Measurements from ENCODE around the gene RALGPS1.

- TF ChIP-seq CTCF (IDR thresholded peaks at IDR 0.05) (no peak), POLR2A (IDR thresholded peaks at IDR 0.05) (no peak), POLR2AphosphoS5 (IDR thresholded peaks at IDR 0.05; ENCODE audit: insufficient read depth in 1 of 2, low read depth in 1 of 2) (no peak)
These were observed 256.1 kb downstream of the RALGPS1 start for GRCh38 chr9:127170652-127171051.

All from vagina (tissue), 2 donors.